ENCODE measurements around the gene RNU1-2. TPM values are rescaled to one million over a fixed set of nuclear protein-coding genes. Genes with fewer than 3 reads are reported as not detected.
"Not testable (repeated sequence)": the region's sequence is repeated elsewhere in the genome, so short reads cannot be mapped to it uniquely, and the experiment has no call there.

The RNU1-2 gene
- total RNA-seq, 1 experiment from 2014 or later = 1,678 TPM

GRCh38 chr1:16869996-16870395 is 25.8 kb upstream of the RNU1-2 start:
- BruUV-seq (replicated peaks); CTCF ChIA-PET; H3K36me3 Mint-ChIP-seq (ENCODE audit: insufficient read depth, unreplicated experiment): not testable (repeated sequence)

DNA sequence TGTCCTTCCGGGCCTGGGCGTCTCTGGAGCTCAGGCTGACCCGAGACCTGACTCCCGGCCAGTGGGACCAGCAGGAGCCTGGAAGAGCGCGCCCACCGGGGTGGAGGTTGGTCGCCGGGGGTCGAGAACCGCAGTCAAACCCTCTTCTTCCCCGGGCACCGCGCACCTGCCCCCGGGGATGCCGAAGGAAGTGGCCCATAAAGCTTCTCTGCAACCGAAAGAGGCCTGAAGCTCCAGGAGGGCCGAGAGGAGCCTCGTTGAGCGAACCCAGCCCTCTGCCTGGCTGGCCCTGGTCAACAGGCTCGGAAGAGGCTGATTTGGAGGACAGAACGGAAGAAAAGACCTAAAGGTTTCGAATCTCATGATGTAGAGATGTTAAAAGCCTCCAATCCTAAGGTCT is 24.6 kb upstream of the RNU1-2 start:
- CTCF ChIA-PET; intact Hi-C loops (cut with micrococcal nuclease; ENCODE audit: unreplicated experiment); H3K4me3 Mint-ChIP-seq (ENCODE audit: low read depth, unreplicated experiment); BruUV-seq (replicated peaks); H3K27ac Mint-ChIP-seq (ENCODE audit: unreplicated experiment); H3K27me3 Mint-ChIP-seq (ENCODE audit: unreplicated experiment); H3K4me1 Mint-ChIP-seq (ENCODE audit: low read depth, unreplicated experiment); H3K36me3 Mint-ChIP-seq (ENCODE audit: insufficient read depth, unreplicated experiment); H3K9me3 Mint-ChIP-seq (ENCODE audit: low read depth, unreplicated experiment); DNase-seq: not testable (repeated sequence)

More at GRCh38 chr1:16869996-16870395, 25.8 kb upstream of the RNU1-2 start:
- H3K27me3 Mint-ChIP-seq (ENCODE audit: unreplicated experiment); DNase-seq; H3K4me3 Mint-ChIP-seq (ENCODE audit: low read depth, unreplicated experiment); H3K4me1 Mint-ChIP-seq (ENCODE audit: low read depth, unreplicated experiment); intact Hi-C loops (cut with micrococcal nuclease; ENCODE audit: unreplicated experiment); H3K27ac Mint-ChIP-seq (ENCODE audit: unreplicated experiment); H3K9me3 Mint-ChIP-seq (ENCODE audit: low read depth, unreplicated experiment): not testable (repeated sequence)

GRCh38 chr1:16872152-16873075 is 23.4 kb upstream of the RNU1-2 start:
- BruUV-seq (replicated peaks); CTCF ChIA-PET; H3K4me1 Mint-ChIP-seq (ENCODE audit: low read depth, unreplicated experiment); H3K36me3 Mint-ChIP-seq (ENCODE audit: insufficient read depth, unreplicated experiment); intact Hi-C loops (cut with micrococcal nuclease; ENCODE audit: unreplicated experiment); DNase-seq; H3K9me3 Mint-ChIP-seq (ENCODE audit: low read depth, unreplicated experiment); H3K27me3 Mint-ChIP-seq (ENCODE audit: unreplicated experiment); H3K27ac Mint-ChIP-seq (ENCODE audit: unreplicated experiment): not testable (repeated sequence)
- H3K4me3 Mint-ChIP-seq (ENCODE audit: low read depth, unreplicated experiment) = peak overlapping the region; percentile 52

DNA sequence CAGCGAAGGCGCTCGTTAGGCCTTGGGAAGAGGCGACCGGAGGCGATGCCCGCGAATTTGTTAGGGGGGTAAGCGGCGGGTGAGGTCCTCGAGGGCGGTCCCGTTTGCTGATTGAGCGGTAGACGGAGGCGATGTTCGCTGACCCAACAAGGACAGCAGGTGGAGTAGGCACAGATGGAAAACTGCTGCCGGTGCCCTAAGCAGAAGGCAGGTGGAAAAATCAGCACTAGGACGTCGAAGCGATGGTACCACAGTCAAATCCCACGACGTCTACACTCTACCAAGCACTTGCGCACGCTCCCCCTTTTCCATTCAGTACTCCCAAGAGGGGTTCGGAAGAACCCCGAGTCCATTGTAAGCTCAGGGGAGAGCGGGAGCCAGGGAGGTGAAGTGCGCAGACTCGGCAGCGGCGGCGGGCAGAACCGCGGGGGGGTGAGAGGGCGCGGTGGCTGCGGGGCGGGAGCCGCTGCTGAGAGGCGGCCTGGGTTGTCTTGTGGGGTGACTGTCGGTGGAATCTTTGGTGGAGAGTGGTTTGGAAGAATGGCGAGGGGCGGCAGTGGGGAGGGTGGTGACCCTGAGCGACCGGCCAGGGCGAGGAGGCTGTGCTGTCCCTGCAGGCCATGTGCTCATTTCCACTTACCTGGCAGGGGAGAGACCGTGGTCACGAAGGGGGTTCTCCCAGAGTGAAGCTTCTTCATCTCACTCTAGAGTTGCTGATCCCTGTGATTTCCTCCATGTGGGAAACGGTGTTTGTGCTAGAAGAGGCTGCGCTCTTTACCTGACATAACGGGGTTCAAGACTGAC is 22.5 kb upstream of the RNU1-2 start:
- BruUV-seq (replicated peaks); CTCF ChIA-PET: not testable (repeated sequence)

DNA sequence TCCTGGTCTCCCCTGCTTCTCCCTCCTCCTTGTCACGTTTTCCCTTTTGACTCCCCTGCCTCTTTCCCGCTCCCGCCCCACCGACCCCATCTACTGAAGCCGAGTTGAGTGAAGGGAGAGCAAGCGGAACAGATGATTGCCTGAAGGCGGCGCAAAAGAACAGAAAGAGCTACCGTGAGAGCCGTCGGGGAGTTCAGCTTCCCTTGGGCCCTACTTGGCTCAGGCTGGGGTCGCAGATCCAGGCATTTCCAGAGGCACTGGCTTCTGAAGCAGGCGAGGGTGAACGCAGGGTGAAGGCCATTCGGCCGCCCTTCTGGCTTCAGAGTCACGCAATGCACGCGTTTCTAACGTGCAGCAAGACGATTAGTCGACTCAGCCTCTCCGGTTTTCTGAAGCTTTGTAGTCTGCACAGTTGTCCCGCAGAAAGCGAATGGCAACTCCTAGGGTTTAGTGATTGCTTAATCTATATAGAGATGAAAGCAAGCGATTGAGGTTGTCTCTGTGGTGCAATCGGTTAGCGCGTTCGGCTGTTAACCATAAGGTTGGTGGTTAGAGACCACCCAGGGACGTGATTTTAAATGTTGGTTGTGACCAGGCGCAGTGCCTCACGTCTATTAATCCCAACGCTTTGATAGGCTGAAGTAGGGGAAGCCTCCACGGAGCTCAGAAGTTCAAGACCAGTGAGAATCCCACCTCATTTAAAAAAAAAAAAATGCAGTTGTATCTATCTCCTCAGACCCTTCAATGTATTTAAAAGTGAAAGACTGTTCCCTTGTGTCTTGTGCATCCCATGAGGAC is 20.6 kb upstream of the RNU1-2 start:
- H3K27ac Mint-ChIP-seq (ENCODE audit: unreplicated experiment); H3K9me3 Mint-ChIP-seq (ENCODE audit: low read depth, unreplicated experiment); BruUV-seq (replicated peaks); H3K4me1 Mint-ChIP-seq (ENCODE audit: low read depth, unreplicated experiment); intact Hi-C loops (cut with micrococcal nuclease; ENCODE audit: unreplicated experiment); H3K4me3 Mint-ChIP-seq (ENCODE audit: low read depth, unreplicated experiment); H3K36me3 Mint-ChIP-seq (ENCODE audit: insufficient read depth, unreplicated experiment); CTCF ChIA-PET; DNase-seq; H3K27me3 Mint-ChIP-seq (ENCODE audit: unreplicated experiment): not testable (repeated sequence)

More for the DNA sequence above, 22.5 kb upstream of the RNU1-2 start:
- H3K4me3 Mint-ChIP-seq (ENCODE audit: low read depth, unreplicated experiment) = peak overlapping the region; percentile 52
- H3K9me3 Mint-ChIP-seq (ENCODE audit: low read depth, unreplicated experiment); H3K4me1 Mint-ChIP-seq (ENCODE audit: low read depth, unreplicated experiment); H3K27ac Mint-ChIP-seq (ENCODE audit: unreplicated experiment); H3K27me3 Mint-ChIP-seq (ENCODE audit: unreplicated experiment); H3K36me3 Mint-ChIP-seq (ENCODE audit: insufficient read depth, unreplicated experiment); intact Hi-C loops (cut with micrococcal nuclease; ENCODE audit: unreplicated experiment): not testable (repeated sequence)
- peak; percentile 14 for DNase-seq

DNA sequence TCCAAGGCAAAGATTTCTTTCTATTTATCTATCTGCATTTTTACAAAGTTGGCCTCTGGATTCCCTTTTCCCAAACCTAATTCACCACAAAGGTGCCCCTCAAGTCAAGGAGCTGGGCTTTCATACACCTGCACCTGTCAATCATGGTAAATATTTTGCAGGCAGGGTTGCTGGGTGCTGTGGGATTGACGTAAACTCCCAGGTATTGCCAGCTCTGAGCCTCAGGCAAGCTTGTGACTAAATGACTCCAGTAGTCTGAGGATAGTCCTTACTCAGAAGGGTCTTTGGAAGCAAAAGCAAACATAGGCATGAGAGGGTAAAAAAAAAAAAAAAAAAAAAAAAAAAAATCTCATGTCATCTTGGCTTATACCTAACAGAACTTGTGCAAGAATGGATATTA is 14.0 kb upstream of the RNU1-2 start:
- H3K4me1 Mint-ChIP-seq (ENCODE audit: low read depth, unreplicated experiment); H3K36me3 Mint-ChIP-seq (ENCODE audit: insufficient read depth, unreplicated experiment); H3K9me3 Mint-ChIP-seq (ENCODE audit: low read depth, unreplicated experiment); BruUV-seq (replicated peaks); DNase-seq; intact Hi-C loops (cut with micrococcal nuclease; ENCODE audit: unreplicated experiment); H3K27ac Mint-ChIP-seq (ENCODE audit: unreplicated experiment); CTCF ChIA-PET; H3K4me3 Mint-ChIP-seq (ENCODE audit: low read depth, unreplicated experiment): not testable (repeated sequence)
- H3K27me3 Mint-ChIP-seq (ENCODE audit: unreplicated experiment) = peaks cover 53% of the 10 kb centered on the region

Data from Calu3 (cell line).